Fibroblast of lung (primary cell): ENCODE results near the gene GAGE10. TPM values are rescaled to one million over a fixed set of nuclear protein-coding genes. Genes with fewer than 3 reads are reported as not detected.
"Not testable (repeated sequence)": the region's sequence is repeated elsewhere in the genome, so short reads cannot be mapped to it uniquely, and the experiment has no call there.

ENCODE experiments used
- DNase-seq, 2 donors: peaks; one replicate each; pipeline versions ENCODE4 v3.0.0 to v3.0.0-alpha.2; 2010; ENCODE audit warnings: low read depth in 2 of 2
- H2AFZ ChIP-seq: 2 replicates; pipeline ENCODE4 v1.5.1; 2012; ENCODE audit warnings: low read length, control low read depth, inconsistent platforms
- H3K27ac ChIP-seq: 2 replicates; pipeline ENCODE4 v1.5.1; 2011; ENCODE audit warnings: low read length, control low read depth; ENCODE audit not compliant: insufficient read depth
- H3K27me3 ChIP-seq: 2 replicates; pipeline ENCODE4 v1.5.1; 2011; ENCODE audit warnings: mild to moderate bottlenecking, low read length; ENCODE audit not compliant: control insufficient read depth, insufficient read depth
- H3K36me3 ChIP-seq: 2 replicates; pipeline ENCODE4 v1.5.1; 2011; ENCODE audit warnings: low read length; ENCODE audit not compliant: control insufficient read depth, insufficient read depth
- H3K4me1 ChIP-seq: 2 replicates; pipeline ENCODE4 v1.5.1; 2011; ENCODE audit warnings: low read length; ENCODE audit not compliant: control insufficient read depth, insufficient read depth; ENCODE audit errors: extremely low read depth
- H3K4me2 ChIP-seq: 2 replicates; pipeline ENCODE4 v1.5.1; 2011; ENCODE audit warnings: low read length, control low read depth; ENCODE audit not compliant: insufficient read depth; ENCODE audit errors: extremely low read depth
- H3K4me3 ChIP-seq, 4 experiments: fragments of 200-600 bp in 1 of 4; sonication (generic) in 1 of 4; replicated peaks in 1 of 4; 2 replicates each; pipeline ENCODE4 v1.5.1; 2011 to 2016; ENCODE audit warnings: low read length in 4 of 4, low read depth in 3 of 4, mild to moderate bottlenecking in 3 of 4, control low read depth in 2 of 4, inconsistent platforms in 1 of 4, mixed read lengths in 1 of 4; ENCODE audit not compliant: insufficient read depth in 1 of 4; ENCODE audit errors: control extremely low read depth in 1 of 4
- H3K79me2 ChIP-seq: 2 replicates; pipeline ENCODE4 v1.5.1; 2012; ENCODE audit warnings: mild to moderate bottlenecking, low read length, inconsistent platforms; ENCODE audit not compliant: control insufficient read depth, insufficient read depth
- H3K9ac ChIP-seq: 2 replicates; pipeline ENCODE4 v1.5.1; 2011; ENCODE audit warnings: mild to moderate bottlenecking, low read length, control low read depth; ENCODE audit not compliant: insufficient read depth
- H3K9me3 ChIP-seq: 2 replicates; pipeline ENCODE4 v1.5.1; 2012; ENCODE audit warnings: low read depth, low read length; ENCODE audit not compliant: control insufficient read depth, insufficient read depth
- H4K20me1 ChIP-seq: 2 replicates; pipeline ENCODE4 v1.5.1; 2011; ENCODE audit warnings: low read length; ENCODE audit not compliant: control insufficient read depth, insufficient read depth; ENCODE audit errors: extremely low read depth
- CTCF ChIP-seq, 2 donors: IDR thresholded peaks in 1 of 2; conservative IDR thresholded peaks in 1 of 2; 1 replicate in 1 of 2; 2 replicates in 1 of 2; pipeline ENCODE4 v1.5.1; 2011 to 2012; ENCODE audit warnings: low read length in 2 of 2, control low read depth in 1 of 2, inconsistent platforms in 1 of 2, low read depth in 1 of 2, mild to moderate bottlenecking in 1 of 2
- EZH2 ChIP-seq: IDR thresholded peaks from 2 replicates; pipeline ENCODE4 v1.5.1; 2012; ENCODE audit warnings: low read length, control low read depth, mild to moderate bottlenecking; ENCODE audit errors: missing control alignments
- polyA plus RNA-seq, 2 donors: library from polyadenylated mRNA; depleted of rRNA in 1 of 2; stranded (reverse) in 1 of 2; unstranded in 1 of 2; fragments of >200 nt; gene quantifications; 2 replicates each; pipeline ENCODE4 v1.2.1, GENCODE V29; 2011 to 2012; ENCODE audit warnings: missing spikeins in 1 of 2
- total RNA-seq: library from RNA; depleted of rRNA; stranded (reverse); fragments of >200 nt; gene quantifications from 2 replicates; pipeline ENCODE4 v1.2.1, GENCODE V29; 2014

GAGE10 gene
- total and polyA plus RNA-seq, 2 donors (not counting 1 experiment from before 2014, with no cell fraction given) = not detected

- no peaks in the 10 kb centered on the region for H4K20me1 ChIP-seq
- no peak overlapping the region for H3K4me3 ChIP-seq
- H3K4me2 ChIP-seq = no peak overlapping the region
- H3K9ac ChIP-seq = no peak overlapping the region
- no peaks in the 10 kb centered on the region for H3K27me3 ChIP-seq
- H3K27ac ChIP-seq = no peak overlapping the region
- H3K79me2 ChIP-seq = no peaks in the 10 kb centered on the region
- no peak for DNase-seq
- no peaks in the 10 kb centered on the region for H3K9me3 ChIP-seq
- no peaks in the 10 kb centered on the region for H3K36me3 ChIP-seq
- no peak for TF ChIP-seq EZH2
- no peak for TF ChIP-seq CTCF (conservative IDR thresholded peaks at IDR 0.05 in 1 of 2, IDR thresholded peaks at IDR 0.05 in 1 of 2; ENCODE audit: low read depth in 1 of 2, low read length in 2 of 2)
- H2AFZ ChIP-seq = no peak overlapping the region
- no peaks in the 10 kb centered on the region for H3K4me1 ChIP-seq
These were observed 13.2 kb upstream of the GAGE10 start for GRCh38 chrX:49290215-49290614.

- Histone ChIP-seq H3K4me3 (no peak overlapping the region), H3K36me3 (no peaks in the 10 kb centered on the region), H3K79me2 (no peaks in the 10 kb centered on the region), H3K9ac (no peak overlapping the region), H3K27ac (no peak overlapping the region), H3K4me1 (no peaks in the 10 kb centered on the region), H4K20me1 (no peaks in the 10 kb centered on the region), H3K4me2 (no peak overlapping the region), H3K27me3 (no peaks in the 10 kb centered on the region), H2AFZ (no peak overlapping the region), H3K9me3 (no peaks in the 10 kb centered on the region)
- TF ChIP-seq CTCF (conservative IDR thresholded peaks at IDR 0.05 in 1 of 2, IDR thresholded peaks at IDR 0.05 in 1 of 2; ENCODE audit: low read depth in 1 of 2, low read length in 2 of 2) (peak; percentile 48 to 74), EZH2 (no peak)
- DNase-seq = peak; percentile 25 to 59
These were observed 11.7 kb upstream of the GAGE10 start for GRCh38 chrX:49291615-49292337.

- no peak for DNase-seq
- Histone ChIP-seq H2AFZ (no peak overlapping the region), H3K9ac (no peak overlapping the region), H3K9me3 (no peaks in the 10 kb centered on the region), H3K27ac (no peak overlapping the region), H3K79me2 (no peaks in the 10 kb centered on the region), H3K36me3 (no peaks in the 10 kb centered on the region), H3K4me3 (no peak overlapping the region), H4K20me1 (no peaks in the 10 kb centered on the region), H3K27me3 (no peaks in the 10 kb centered on the region), H3K4me2 (no peak overlapping the region), H3K4me1 (no peaks in the 10 kb centered on the region)
- TF ChIP-seq CTCF (conservative IDR thresholded peaks at IDR 0.05 in 1 of 2, IDR thresholded peaks at IDR 0.05 in 1 of 2; ENCODE audit: low read depth in 1 of 2, low read length in 2 of 2) = no peak
- no peak for TF ChIP-seq EZH2
These were observed 10.8 kb upstream of the GAGE10 start for GRCh38 chrX:49292400-49293362.

- H3K9me3 ChIP-seq, H3K9ac ChIP-seq, H3K4me1 ChIP-seq, H3K79me2 ChIP-seq, H3K36me3 ChIP-seq, H3K4me3 ChIP-seq, H2AFZ ChIP-seq, H3K27me3 ChIP-seq, H3K4me2 ChIP-seq, DNase-seq, H3K27ac ChIP-seq, H4K20me1 ChIP-seq: not testable (repeated sequence)
These were observed 4.2 kb upstream of the GAGE10 start for GRCh38 chrX:49299293-49299692.
